Measurements from ENCODE around the gene VAPB.
A peak's percentile ranks its signal among the peaks of the same experiment; 100 is the strongest.
"Not testable (repeated sequence)": the region's sequence is repeated elsewhere in the genome, so short reads cannot be mapped to it uniquely, and the experiment has no call there.

VAPB gene, protein sequence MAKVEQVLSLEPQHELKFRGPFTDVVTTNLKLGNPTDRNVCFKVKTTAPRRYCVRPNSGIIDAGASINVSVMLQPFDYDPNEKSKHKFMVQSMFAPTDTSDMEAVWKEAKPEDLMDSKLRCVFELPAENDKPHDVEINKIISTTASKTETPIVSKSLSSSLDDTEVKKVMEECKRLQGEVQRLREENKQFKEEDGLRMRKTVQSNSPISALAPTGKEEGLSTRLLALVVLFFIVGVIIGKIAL

GRCh38 chr20:58388882-58389323 lies at the start of gene VAPB:
TSS of gene VAPB (plus strand) at chr20:58389229. CDS start at chr20:58389460, 231 bp downstream.
- peak; percentile 93 to 96 for DNase-seq (ENCODE audit: low read depth in 1 of 2, low spot score in 1 of 2)

- no peak for DNase-seq (ENCODE audit: low read depth in 1 of 2, low spot score in 1 of 2)
Measured at GRCh38 chr20:58339741-58340140, 49.3 kb upstream of the VAPB start.

DNA sequence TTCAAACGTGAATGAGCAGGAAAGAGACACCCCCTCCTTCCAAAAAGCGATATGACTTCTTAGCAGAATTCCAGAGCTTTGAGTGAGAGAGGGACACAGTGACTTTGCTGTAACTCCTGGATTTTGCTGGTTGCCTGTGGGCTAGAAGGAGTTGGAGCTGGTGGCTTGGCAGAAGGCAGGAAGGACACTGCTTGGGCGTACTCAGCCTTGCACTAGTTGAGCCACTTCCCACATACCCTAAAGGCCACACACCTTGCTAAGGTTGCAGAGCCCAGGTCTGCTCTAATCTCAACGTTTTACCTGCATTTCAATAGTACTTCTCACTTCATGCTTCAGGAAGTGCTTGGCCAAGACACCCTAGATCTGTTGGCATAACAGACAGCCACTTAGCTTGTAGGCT lies 48.9 kb upstream of the VAPB start:
- no peak for DNase-seq (ENCODE audit: low read depth in 1 of 2, low spot score in 1 of 2)

GRCh38 chr20:58340853-58341252 lies 48.2 kb upstream of the VAPB start:
- no peak for DNase-seq (ENCODE audit: low read depth in 1 of 2, low spot score in 1 of 2)

DNA sequence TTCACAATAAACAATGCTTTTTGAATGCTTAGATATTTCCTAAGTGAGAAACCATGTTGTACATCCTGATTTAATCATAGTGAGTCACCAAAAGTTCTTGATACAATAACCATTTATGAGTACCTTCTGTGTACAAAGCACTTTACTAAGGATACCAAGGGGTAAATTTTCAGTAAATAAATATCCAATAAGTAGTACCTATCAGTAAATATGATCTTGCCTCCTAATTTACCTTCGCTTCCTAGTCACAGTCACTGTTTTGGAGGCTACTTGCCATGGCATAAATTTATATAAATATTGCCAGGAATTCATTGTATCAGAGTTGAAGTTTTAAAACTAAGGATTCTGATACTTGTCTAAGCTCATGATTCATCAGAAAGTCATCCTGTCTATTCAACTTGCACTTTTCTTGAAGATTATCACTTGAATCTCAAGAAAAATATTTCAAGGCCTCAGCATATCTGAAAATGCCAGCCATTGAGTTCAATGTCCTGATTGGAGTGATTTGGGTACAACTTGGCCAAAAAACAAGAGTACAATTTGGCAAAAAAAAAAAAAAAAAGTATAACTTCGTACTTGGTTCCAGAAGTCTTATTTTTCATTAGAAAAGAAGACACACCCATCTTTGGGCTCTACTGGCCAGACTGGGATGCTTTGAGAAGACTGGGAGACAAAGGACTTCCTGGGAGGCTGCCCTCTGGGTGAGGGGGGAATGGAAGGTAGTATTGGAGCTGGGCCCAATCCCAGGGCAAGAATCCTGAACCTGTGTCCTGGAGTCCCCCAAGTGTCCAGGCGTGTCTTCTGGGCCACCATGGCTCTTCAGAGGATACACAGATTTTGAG lies 46.7 kb upstream of the VAPB start:
- no peak for DNase-seq (ENCODE audit: low read depth in 1 of 2, low spot score in 1 of 2)

DNA sequence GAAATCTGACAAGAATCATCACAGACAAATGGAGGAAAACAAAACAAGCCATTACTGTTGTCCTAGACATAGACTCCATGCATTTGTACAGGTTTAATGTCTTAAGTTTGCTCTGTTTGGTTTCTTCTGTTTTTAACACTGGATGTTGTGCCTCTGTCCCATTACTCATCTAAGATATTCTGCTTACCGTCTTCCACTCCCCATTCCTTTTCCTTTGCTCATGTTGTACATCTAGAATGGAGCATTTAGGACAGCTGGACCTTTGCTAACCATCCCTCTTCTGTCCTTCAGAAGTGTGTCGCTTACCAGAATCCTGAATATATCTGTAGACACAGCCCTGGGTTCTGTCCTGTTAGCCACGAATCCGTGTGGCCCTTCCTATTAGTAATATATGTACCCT lies 44.3 kb upstream of the VAPB start:
- DNase-seq (ENCODE audit: low read depth in 1 of 2, low spot score in 1 of 2): no peak

- DNase-seq (ENCODE audit: low read depth in 1 of 2, low spot score in 1 of 2): no peak
Measured at GRCh38 chr20:58349570-58349969, 39.5 kb upstream of the VAPB start.

GRCh38 chr20:58352468-58352867 lies 36.6 kb upstream of the VAPB start:
- no peak for DNase-seq (ENCODE audit: low read depth in 1 of 2, low spot score in 1 of 2)

DNA sequence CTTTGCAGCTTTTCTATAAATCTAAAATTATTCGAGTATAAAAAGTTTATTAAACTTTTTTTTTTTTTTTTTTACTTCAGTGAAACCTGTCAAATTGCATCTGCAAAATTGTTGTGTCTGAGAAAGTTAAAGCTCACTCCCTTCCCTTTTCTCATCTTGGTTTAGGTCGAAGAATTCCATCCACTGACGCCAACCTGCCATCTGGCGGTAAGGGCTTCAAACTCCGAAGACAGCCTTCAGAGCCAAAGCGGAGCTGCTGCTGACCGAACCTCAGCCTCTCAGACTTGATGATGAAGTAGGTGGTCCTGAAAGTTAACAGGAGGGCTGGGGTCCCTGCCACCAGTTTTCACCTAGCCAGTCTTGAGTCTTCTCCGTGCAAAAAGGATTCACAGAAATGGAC lies 29.6 kb upstream of the VAPB start:
- DNase-seq (ENCODE audit: low read depth in 1 of 2, low spot score in 1 of 2): no peak

- no peak for DNase-seq (ENCODE audit: low read depth in 1 of 2, low spot score in 1 of 2)
Measured at GRCh38 chr20:58360936-58361335, 28.1 kb upstream of the VAPB start.

- DNase-seq (ENCODE audit: low read depth in 1 of 2, low spot score in 1 of 2): no peak
Measured at GRCh38 chr20:58361481-58362205, 27.4 kb upstream of the VAPB start.

- no peak for DNase-seq (ENCODE audit: low read depth in 1 of 2, low spot score in 1 of 2)
Measured at GRCh38 chr20:58362206-58362516, 26.9 kb upstream of the VAPB start.

- no peak for DNase-seq (ENCODE audit: low read depth in 1 of 2, low spot score in 1 of 2)
Measured at GRCh38 chr20:58362970-58363369, 26.1 kb upstream of the VAPB start.

- DNase-seq (ENCODE audit: low read depth in 1 of 2, low spot score in 1 of 2): no peak
Measured at GRCh38 chr20:58366866-58367265, 22.2 kb upstream of the VAPB start.

DNA sequence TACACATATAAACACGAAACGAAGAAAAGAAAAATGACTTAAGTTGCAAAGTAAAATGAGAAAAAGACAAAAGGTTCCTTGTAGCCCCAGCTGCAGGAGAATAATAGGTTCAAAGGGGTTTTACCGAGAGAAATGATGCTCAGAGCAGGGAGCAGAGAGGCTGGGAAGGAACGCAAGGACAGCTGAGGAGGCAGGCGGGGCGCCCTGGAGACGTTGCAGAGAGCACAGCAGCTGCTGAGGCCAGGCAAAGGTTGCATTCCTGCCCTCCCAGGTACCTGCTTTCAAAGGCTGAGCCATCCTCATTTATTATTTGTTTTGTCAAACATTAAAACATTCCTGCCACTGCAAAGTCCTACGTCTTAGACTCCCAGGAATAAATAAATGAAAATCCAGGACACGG lies 16.2 kb upstream of the VAPB start:
- DNase-seq (ENCODE audit: low read depth in 1 of 2, low spot score in 1 of 2): no peak

GRCh38 chr20:58373296-58373695 lies 15.7 kb upstream of the VAPB start:
- DNase-seq (ENCODE audit: low read depth in 1 of 2, low spot score in 1 of 2): not testable (repeated sequence)

DNA sequence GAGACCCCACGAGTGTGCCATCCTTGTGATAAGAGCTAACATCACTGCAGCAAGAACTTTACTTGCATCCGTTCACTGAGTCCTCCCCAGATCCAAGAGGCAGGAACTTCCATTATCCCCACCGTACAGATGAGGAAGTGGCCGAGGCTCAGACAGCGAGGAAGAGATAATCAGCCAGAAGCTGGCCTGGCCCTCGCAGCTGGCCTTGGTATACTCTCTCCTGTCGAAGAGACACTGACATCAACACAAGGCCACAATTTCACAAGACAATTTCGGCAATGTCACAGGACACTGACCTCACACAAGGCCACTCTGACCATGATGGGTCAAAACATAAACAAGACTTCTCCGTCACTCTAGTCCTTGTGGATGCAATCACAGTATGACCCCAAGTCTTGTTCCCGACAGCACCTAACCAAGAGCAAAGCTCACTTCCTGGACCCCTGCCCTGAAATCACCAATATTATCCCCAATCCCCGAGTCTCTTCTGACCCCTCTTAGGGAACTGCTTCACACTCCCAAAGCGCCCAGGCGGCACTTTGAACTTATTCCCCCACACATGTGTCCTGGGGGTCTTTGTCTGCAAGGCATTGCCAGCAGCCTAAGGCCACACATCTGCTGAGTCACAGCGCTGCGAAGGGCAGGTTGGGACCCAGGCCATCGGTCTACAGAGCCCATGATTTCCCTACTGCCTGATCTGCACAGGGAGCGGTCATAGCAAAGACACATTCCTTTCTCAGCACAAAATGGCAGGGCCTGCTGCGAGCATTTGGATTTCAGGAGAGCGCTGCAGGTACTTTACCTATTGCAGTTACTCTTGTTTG lies 14.8 kb upstream of the VAPB start:
- DNase-seq (ENCODE audit: low read depth in 1 of 2, low spot score in 1 of 2): no peak

DNA sequence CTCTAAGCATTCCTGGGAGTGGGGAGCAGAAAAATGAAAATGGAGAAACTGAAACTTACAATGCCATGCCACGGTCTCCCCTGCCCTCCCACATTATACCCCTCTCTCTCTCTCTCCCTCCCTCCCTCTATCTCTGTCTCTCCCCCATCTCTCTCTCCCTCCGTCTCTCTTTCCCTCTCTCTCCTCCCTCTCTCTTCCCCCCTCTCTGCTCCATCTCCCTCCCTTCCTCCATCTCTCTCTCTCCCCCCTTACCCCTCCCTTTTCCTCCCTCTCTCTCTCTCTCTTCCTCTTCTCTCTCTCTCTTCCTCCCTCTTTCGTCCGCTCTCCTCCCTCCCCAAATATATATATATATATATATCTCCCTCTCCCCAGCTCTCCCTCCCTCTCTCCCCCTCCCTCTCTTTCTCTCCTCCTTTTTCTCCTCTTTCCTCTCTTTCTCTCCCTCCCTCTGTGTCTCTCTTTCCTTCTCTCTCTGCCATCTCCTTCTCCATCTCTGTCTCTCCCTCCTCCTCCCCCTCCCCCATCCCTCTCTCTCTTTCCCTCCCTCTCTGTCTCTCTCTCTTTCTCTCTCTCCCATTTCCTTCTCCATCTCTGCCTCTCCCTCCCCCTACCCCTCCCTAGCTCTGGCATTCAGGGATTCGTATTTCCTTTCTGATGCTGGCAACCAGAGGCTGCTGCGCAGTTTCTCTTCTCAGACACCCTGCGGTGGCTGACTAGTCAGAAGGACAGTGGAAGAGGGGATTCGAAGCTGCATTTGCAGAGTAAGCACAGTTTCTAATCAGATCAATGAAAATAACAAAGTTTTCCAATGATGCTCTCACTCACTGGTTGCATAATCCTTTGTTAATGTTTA lies 13.9 kb upstream of the VAPB start:
- no peak for DNase-seq (ENCODE audit: low read depth in 1 of 2, low spot score in 1 of 2)

- no peak for DNase-seq (ENCODE audit: low read depth in 1 of 2, low spot score in 1 of 2)
Measured at GRCh38 chr20:58375759-58376352, 13.2 kb upstream of the VAPB start.

DNA sequence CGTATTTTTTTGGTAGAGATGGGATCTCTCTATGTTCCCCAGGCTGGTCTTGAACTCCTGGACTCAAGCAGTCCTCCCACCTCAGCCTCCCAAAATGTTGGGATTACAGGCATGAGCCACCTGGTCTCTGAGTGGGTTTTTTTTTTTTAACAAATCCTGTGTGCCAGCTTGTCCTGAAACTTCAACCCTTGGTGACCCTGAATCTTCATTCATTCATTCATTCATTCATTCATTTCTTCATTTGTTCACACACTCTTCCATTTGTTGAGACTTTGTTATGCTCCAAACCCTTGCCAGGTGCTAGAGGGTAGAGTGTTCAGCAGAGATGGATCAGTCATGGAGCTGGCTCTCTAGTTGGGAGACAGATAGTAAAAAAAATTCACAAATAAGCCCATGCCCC lies 12.0 kb upstream of the VAPB start:
- no peak for DNase-seq (ENCODE audit: low read depth in 1 of 2, low spot score in 1 of 2)
